SJSA1 (cell line): ENCODE data around the gene SP110. TPM values are rescaled to one million over a fixed set of nuclear protein-coding genes. Genes with fewer than 3 reads are reported as not detected.

Experiments used
- DNase-seq, 2 experiments: peaks; one replicate each; pipeline ENCODE4 v3.0.0-alpha.2; 2015 to 2020; ENCODE audit warnings: low spot score in 2 of 2, low read depth in 1 of 2
- H3K27ac ChIP-seq: fragments of 250-450 bp; sonication (Bioruptor Pico); 2 replicates; pipeline ENCODE4 v1.5.1; 2020; ENCODE audit warnings: mild to moderate bottlenecking, moderate library complexity
- H3K27me3 ChIP-seq: fragments of 250-450 bp; sonication (Bioruptor Pico); replicated peaks from 2 replicates; pipeline ENCODE4 v1.5.1; 2020; ENCODE audit warnings: mild to moderate bottlenecking, moderate library complexity
- H3K36me3 ChIP-seq: fragments of 250-450 bp; sonication (Bioruptor Pico); 2 replicates; pipeline ENCODE4 v1.5.1; 2020; ENCODE audit warnings: mild to moderate bottlenecking
- H3K4me1 ChIP-seq: fragments of 250-450 bp; sonication (Bioruptor Pico); replicated peaks from 2 replicates; pipeline ENCODE4 v1.6.1; 2021; ENCODE audit warnings: mild to moderate bottlenecking
- H3K4me3 ChIP-seq: fragments of 250-450 bp; sonication (Bioruptor Pico); 2 replicates; pipeline ENCODE4 v1.5.1; 2020; ENCODE audit warnings: mild to moderate bottlenecking
- H3K9me3 ChIP-seq: fragments of 250-450 bp; sonication (Bioruptor Pico); replicated peaks from 2 replicates; pipeline ENCODE4 v1.5.1; 2020; ENCODE audit warnings: mild to moderate bottlenecking
- total RNA-seq: library from RNA; depleted of rRNA; stranded (reverse); fragments of >200 nt; shearing (Covaris generic); gene quantifications from 2 replicates; pipeline ENCODE4 v1.2.3, GENCODE V29; 2014

Gene SP110
- total RNA-seq, 1 experiment from 2014 or later, result 13.1 TPM

GRCh38 chr2:230216489-230216888 lies 3.3 kb downstream of the SP110 start:
- Histone ChIP-seq H3K27me3 (no peaks in the 10 kb centered on the region), H3K27ac (no peak overlapping the region), H3K36me3 (peaks cover 14% of the 10 kb centered on the region), H3K4me1 (peaks cover 13% of the 10 kb centered on the region), H3K4me3 (no peak overlapping the region), H3K9me3 (no peaks in the 10 kb centered on the region)
- DNase-seq, result no peak

- no peak overlapping the region for H3K27ac ChIP-seq
- H3K9me3 ChIP-seq, result no peaks in the 10 kb centered on the region
- no peak for DNase-seq
- no peak overlapping the region for H3K4me3 ChIP-seq
- H3K4me1 ChIP-seq, result no peaks in the 10 kb centered on the region
- H3K36me3 ChIP-seq, result peaks cover 53% of the 10 kb centered on the region
- no peaks in the 10 kb centered on the region for H3K27me3 ChIP-seq
These were observed 10.2 kb downstream of the SP110 start for GRCh38 chr2:230209422-230210051.

GRCh38 chr2:230208576-230208975 lies 11.2 kb downstream of the SP110 start:
- Histone ChIP-seq H3K27me3 (no peaks in the 10 kb centered on the region), H3K27ac (no peak overlapping the region), H3K36me3 (peaks cover 47% of the 10 kb centered on the region), H3K4me1 (no peaks in the 10 kb centered on the region), H3K4me3 (no peak overlapping the region), H3K9me3 (no peaks in the 10 kb centered on the region)
- DNase-seq, result no peak

- DNase-seq, result no peak
- Histone ChIP-seq H3K27me3 (no peaks in the 10 kb centered on the region), H3K27ac (no peak overlapping the region), H3K9me3 (no peaks in the 10 kb centered on the region), H3K36me3 (peaks cover 36% of the 10 kb centered on the region), H3K4me1 (no peaks in the 10 kb centered on the region), H3K4me3 (no peak overlapping the region)
These were observed 14.1 kb downstream of the SP110 start for GRCh38 chr2:230205721-230206120.

DNA sequence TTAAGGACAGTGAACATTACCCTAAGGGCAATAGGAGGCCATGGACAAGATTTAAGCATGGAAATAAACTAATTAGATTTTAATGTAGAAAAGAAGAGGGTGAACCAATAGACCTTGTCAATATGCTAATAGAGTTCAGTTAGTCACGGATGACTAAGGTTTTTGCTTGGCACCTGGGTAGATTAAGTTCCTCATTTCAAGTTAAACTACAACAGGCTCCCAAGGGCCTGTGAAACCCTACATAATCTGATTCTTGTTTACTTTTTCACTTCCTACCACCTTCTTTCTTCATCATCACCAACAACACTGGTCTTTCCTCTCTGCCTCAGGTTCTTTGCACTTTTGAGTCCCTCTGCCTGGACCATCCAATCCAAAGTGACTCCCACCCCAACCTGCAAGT lies 14.8 kb downstream of the SP110 start:
- Histone ChIP-seq H3K27me3 (no peaks in the 10 kb centered on the region), H3K9me3 (no peaks in the 10 kb centered on the region), H3K27ac (no peak overlapping the region), H3K4me3 (no peak overlapping the region), H3K4me1 (no peaks in the 10 kb centered on the region), H3K36me3 (peaks cover 35% of the 10 kb centered on the region; the same call in 1 of the 2 replicates)
- no peak for DNase-seq

GRCh38 chr2:230203110-230203676 lies 16.6 kb downstream of the SP110 start:
- H3K27me3 ChIP-seq, result no peaks in the 10 kb centered on the region

GRCh38 chr2:230202430-230203109 lies 17.2 kb downstream of the SP110 start:
- no peak for DNase-seq
- H3K9me3 ChIP-seq, result no peaks in the 10 kb centered on the region
- peaks cover 25% of the 10 kb centered on the region; the same call in 1 of the 2 replicates for H3K36me3 ChIP-seq
- H3K4me3 ChIP-seq, result no peak overlapping the region
- no peak overlapping the region for H3K27ac ChIP-seq
- no peaks in the 10 kb centered on the region for H3K27me3 ChIP-seq
- no peaks in the 10 kb centered on the region for H3K4me1 ChIP-seq

More at GRCh38 chr2:230203110-230203676, 16.6 kb downstream of the SP110 start:
- Histone ChIP-seq H3K4me3 (no peak overlapping the region), H3K9me3 (no peaks in the 10 kb centered on the region), H3K4me1 (no peaks in the 10 kb centered on the region), H3K27ac (no peak overlapping the region), H3K36me3 (peaks cover 29% of the 10 kb centered on the region; the same call in 1 of the 2 replicates)
- DNase-seq, result no peak

- Histone ChIP-seq H3K27me3 (no peaks in the 10 kb centered on the region), H3K4me3 (no peak overlapping the region), H3K36me3 (no peaks in the 10 kb centered on the region), H3K27ac (no peak overlapping the region), H3K9me3 (no peaks in the 10 kb centered on the region), H3K4me1 (no peaks in the 10 kb centered on the region)
- no peak for DNase-seq
These were observed 34.8 kb downstream of the SP110 start for GRCh38 chr2:230184727-230185578.

- no peak overlapping the region for H3K4me3 ChIP-seq
- H3K36me3 ChIP-seq, result no peaks in the 10 kb centered on the region; the same call in 1 of the 2 replicates
- no peaks in the 10 kb centered on the region for H3K4me1 ChIP-seq
- no peaks in the 10 kb centered on the region for H3K27me3 ChIP-seq
- H3K27ac ChIP-seq, result no peak overlapping the region
- DNase-seq, result no peak
- H3K9me3 ChIP-seq, result no peaks in the 10 kb centered on the region
These were observed 38.6 kb downstream of the SP110 start for GRCh38 chr2:230181195-230181594.

DNA sequence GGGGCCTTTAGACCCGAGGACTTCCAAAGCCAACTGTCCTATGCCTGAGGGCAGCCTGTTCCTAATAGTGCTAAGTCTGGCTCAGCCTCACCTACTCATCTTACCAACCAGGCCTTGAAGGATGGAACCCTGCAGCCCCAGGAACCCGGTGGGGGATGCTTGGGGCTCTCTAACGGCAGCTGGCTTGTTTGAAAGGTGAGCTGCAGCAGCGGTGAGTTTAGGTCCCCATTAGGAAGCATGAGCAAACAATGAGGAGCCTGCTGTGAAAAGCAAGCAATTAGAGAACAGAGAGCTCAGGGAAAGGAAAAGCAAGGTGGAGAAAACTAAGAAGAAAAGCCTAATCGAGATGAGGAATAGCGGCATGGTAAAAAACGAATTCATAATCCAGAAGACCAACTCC lies 39.9 kb downstream of the SP110 start:
- H3K4me3 ChIP-seq, result no peak overlapping the region
- H3K4me1 ChIP-seq, result no peaks in the 10 kb centered on the region
- H3K27me3 ChIP-seq, result no peaks in the 10 kb centered on the region
- DNase-seq, result no peak
- no peaks in the 10 kb centered on the region; the same call in 1 of the 2 replicates for H3K36me3 ChIP-seq
- no peaks in the 10 kb centered on the region for H3K9me3 ChIP-seq
- no peak overlapping the region for H3K27ac ChIP-seq

DNA sequence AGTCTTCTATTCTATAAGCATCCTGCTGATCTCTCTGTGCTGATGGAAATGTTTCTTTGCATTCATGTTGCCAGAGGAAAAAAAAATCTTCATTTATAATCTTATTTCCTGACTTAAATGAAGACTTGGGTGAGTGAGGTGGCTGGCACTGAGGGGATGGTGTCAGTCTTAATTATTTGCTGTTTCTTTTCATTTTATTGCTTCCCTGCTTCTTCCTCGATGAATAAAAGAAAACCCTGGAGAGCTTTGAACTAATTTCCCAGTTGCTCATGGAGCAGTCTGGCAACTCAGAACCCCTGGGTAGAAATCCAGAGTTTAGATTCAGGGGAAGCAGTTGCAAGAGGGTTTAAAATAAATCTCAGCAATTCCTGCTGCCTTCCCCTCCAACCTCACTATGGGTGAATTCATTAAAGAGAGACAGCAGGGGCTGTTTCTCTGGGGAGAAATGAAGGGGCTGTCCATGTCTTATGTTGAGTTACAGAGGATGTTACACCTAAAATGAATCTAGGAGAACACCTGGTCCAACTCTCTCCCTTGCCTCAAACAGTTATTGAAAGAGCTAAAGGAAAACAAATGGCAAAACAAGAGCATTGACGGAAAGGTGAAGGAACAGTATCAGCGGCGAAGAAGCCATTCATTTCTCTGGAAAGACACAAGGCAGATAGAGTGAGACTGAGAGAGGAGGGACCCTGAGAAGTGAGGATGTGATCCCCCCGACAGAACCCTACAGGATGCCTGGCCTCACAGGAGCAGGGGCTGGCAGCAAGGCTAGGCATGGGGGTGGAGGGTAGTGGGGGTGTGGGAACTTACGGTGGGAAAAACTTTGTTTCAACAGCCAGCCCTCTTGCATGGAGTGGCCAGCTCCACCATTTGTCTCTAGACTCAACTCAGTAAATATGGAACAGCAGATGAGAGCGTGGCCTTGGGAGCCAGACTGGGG lies 41.0 kb downstream of the SP110 start:
- no peaks in the 10 kb centered on the region for H3K4me1 ChIP-seq
- no peak for DNase-seq

DNA sequence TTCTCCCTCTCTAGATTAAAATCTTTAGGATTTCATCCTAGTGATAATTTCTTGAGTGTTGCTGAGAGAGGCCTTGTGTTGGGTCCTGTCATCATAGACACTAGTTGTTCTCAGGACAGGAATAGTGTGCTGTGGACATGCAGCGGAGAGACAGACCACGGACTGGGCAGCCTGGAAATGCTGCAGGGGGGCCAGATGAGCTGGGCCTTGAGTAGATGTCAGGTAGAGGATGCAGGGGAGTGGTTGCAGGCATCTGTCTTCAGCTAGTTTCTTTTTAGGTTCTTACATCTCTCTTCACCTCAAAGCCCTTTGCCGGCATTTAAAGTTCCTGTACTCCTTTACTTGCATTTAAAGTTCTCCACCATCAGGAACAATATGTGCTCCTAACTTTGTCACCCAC lies 42.8 kb downstream of the SP110 start:
- Histone ChIP-seq H3K36me3 (no peaks in the 10 kb centered on the region; the same call in 1 of the 2 replicates), H3K4me3 (no peak overlapping the region), H3K27me3 (no peaks in the 10 kb centered on the region), H3K9me3 (no peaks in the 10 kb centered on the region), H3K27ac (no peak overlapping the region), H3K4me1 (no peaks in the 10 kb centered on the region)
- DNase-seq, result no peak

More for the DNA sequence above, 41.0 kb downstream of the SP110 start:
- H3K27me3 ChIP-seq, result no peaks in the 10 kb centered on the region
- H3K27ac ChIP-seq, result no peak overlapping the region
- no peaks in the 10 kb centered on the region for H3K9me3 ChIP-seq
- H3K4me3 ChIP-seq, result no peak overlapping the region
- H3K36me3 ChIP-seq, result no peaks in the 10 kb centered on the region; the same call in 1 of the 2 replicates

DNA sequence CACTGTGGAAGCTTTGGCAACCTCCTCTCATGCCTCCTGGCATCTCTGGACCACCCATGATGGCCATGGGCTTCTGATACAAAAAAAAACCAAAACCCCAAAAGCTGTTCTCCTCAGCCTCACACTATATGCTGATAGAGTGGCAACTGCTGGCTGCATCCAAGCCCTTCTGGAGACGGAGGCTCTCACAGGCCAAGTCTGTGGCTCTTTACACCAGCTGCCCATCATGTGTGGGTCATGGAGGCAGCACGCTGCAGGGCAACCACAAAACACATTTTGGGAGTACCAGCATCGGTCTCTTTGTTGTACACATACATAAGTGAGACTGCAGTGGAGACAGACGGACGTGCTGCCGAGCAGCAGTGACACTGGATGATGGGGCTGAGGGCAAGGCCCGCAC lies 45.3 kb downstream of the SP110 start:
- H3K36me3 ChIP-seq, result no peaks in the 10 kb centered on the region; the same call in 1 of the 2 replicates
- no peaks in the 10 kb centered on the region for H3K9me3 ChIP-seq
- H3K4me1 ChIP-seq, result no peaks in the 10 kb centered on the region
- no peak overlapping the region for H3K4me3 ChIP-seq
- H3K27ac ChIP-seq, result no peak overlapping the region
- H3K27me3 ChIP-seq, result no peaks in the 10 kb centered on the region
- DNase-seq, result no peak
